Thymus (tissue), 11 donors: ENCODE data around the gene COX18. TPM values are rescaled to one million over a fixed set of nuclear protein-coding genes. Genes with fewer than 3 reads are reported as not detected.

Experiments
- DNase-seq, 9 donors: peaks; one replicate each; pipeline ENCODE4 v3.0.0-alpha.2; 2013; ENCODE audit warnings: low spot score in 9 of 9, low read depth in 6 of 9, missing footprints in 1 of 9
- H3K27ac ChIP-seq, 2 donors: one replicate each; pipeline ENCODE4 v1.5.1; 2013; ENCODE audit warnings: control low read depth in 1 of 2, low read depth in 1 of 2, low read length in 1 of 2, mild to moderate bottlenecking in 1 of 2, moderate library complexity in 1 of 2
- H3K27me3 ChIP-seq, 2 donors: one replicate each; pipeline ENCODE4 v1.5.1; 2013; ENCODE audit warnings: low read length in 1 of 2; ENCODE audit not compliant: control insufficient read depth in 2 of 2, insufficient read depth in 1 of 2
- H3K36me3 ChIP-seq, 2 donors: one replicate each; pipeline ENCODE4 v1.5.1; 2013; ENCODE audit warnings: low read length in 1 of 2, mild to moderate bottlenecking in 1 of 2, moderate library complexity in 1 of 2; ENCODE audit not compliant: control insufficient read depth in 2 of 2, insufficient read depth in 2 of 2
- H3K4me1 ChIP-seq, 2 donors: one replicate each; pipeline ENCODE4 v1.5.1; 2013; ENCODE audit warnings: low read length in 2 of 2; ENCODE audit not compliant: control insufficient read depth in 2 of 2, insufficient read depth in 2 of 2
- H3K4me3 ChIP-seq, 2 donors: one replicate each; pipeline ENCODE4 v1.5.1; 2013; ENCODE audit warnings: low read length in 2 of 2, control low read depth in 1 of 2, mild to moderate bottlenecking in 1 of 2
- H3K9me3 ChIP-seq, 2 donors: one replicate each; pipeline ENCODE4 v1.5.1; 2013; ENCODE audit warnings: low read length in 1 of 2, mild to moderate bottlenecking in 1 of 2; ENCODE audit not compliant: control insufficient read depth in 2 of 2, insufficient read depth in 1 of 2
- WGBS: extraction: QIAGEN DNeasy Blood & Tissue Kit; methylation state at CpG from one replicate; pipeline ENCODE4 v1.1.7; 2013; 5-methylcytosine and 5-hydroxymethylcytosine counted together
- polyA plus RNA-seq: library from polyadenylated mRNA; stranded (reverse); fragments of 200-250 nt; gene quantifications from one replicate; pipeline ENCODE4 v1.2.3, GENCODE V29; 2013
- total RNA-seq: library from RNA; stranded (reverse); fragments of 120-200 nt; gene quantifications from one replicate; pipeline ENCODE4 v1.2.4, GENCODE V29; 2013
- donor health status: healthy.

Gene COX18
- total and polyA plus RNA-seq, 2 donors: 13.2 to 14.5 TPM

DNA sequence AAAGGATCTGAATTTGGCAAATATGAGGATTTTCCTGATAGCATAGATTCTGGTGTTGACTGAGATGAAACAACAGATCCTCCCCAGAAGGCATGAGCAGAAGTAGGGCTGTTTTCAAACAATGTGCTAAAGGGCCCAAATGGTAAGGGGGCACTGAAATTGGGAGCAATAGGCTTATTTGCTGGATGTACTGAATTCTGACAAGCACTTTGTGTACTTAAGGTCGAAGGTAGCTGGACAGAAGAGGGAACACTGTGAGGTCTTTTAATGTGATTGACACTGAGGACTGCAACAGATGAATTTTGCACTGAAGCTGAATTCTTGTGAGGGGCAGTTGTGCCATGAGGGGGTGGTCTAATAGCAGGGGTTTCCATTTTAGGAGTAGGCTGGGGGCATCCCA is 21.2 kb upstream of the COX18 start:
- Histone ChIP-seq H3K27ac (no peak overlapping the region), H3K9me3 (no peaks in the 10 kb centered on the region), H3K27me3 (no peaks in the 10 kb centered on the region), H3K4me1 (peaks cover 0 to 3% of the 10 kb centered on the region in 2 donors), H3K36me3 (peaks cover 24 to 60% of the 10 kb centered on the region in 2 donors), H3K4me3 (no peak overlapping the region)
- WGBS: 98% methylated on average over 1 of the region's 1 CpG
- no peak for DNase-seq

DNA sequence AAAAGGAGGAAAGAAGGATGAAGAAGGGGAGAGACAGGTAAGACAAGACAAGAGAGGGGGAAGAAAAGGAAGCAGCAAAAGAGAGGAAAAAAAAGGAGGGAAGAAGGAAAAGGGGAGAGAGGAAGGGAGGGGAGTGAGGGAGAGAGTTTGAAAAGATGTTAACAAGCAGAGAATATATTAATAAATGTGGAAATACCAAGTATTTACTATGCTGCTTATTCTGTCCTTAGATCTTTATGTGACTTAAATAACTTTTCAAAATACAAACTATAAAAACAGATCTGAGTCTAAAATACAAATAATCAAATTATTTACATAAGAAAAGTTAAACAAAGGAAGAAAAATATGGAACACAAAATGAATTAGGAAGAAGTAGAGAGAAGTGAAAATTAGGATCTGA is 18.4 kb upstream of the COX18 start:
- H3K36me3 ChIP-seq: peaks cover 26 to 60% of the 10 kb centered on the region in 2 donors
- no peaks in the 10 kb centered on the region for H3K9me3 ChIP-seq
- H3K4me3 ChIP-seq: no peak overlapping the region
- no peaks in the 10 kb centered on the region for H3K27me3 ChIP-seq
- no peak for DNase-seq
- peaks cover 0 to 3% of the 10 kb centered on the region in 2 donors for H3K4me1 ChIP-seq
- H3K27ac ChIP-seq: no peak overlapping the region

GRCh38 chr4:73086095-73086868 is 16.8 kb upstream of the COX18 start:
- Histone ChIP-seq H3K4me3 (no peak overlapping the region), H3K27me3 (no peaks in the 10 kb centered on the region), H3K36me3 (peaks cover 24 to 60% of the 10 kb centered on the region in 2 donors), H3K27ac (no peak overlapping the region), H3K9me3 (no peaks in the 10 kb centered on the region), H3K4me1 (peaks cover 0 to 3% of the 10 kb centered on the region in 2 donors)
- no peak for DNase-seq
- WGBS: 34% methylated on average over 6 of the region's 6 CpGs

DNA sequence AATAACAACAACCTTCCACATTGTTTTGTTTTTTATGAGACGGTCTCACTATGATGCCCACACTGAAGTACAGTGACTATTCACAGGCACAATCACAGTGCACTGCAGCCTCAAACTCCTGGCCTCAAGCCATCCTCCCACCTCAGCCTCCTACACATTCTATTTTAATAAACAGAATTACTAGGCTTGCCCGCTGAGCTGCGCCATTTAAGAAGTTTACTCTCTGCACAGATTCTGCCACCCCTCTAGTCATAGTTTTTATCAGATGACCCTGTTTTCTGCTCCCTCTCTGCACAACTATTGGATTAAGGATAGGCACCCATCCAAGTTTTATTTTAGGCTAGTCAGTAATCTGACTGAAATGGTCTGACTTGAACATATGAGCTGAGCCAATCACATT is 11.3 kb upstream of the COX18 start:
- Histone ChIP-seq H3K27ac (no peak overlapping the region), H3K27me3 (no peaks in the 10 kb centered on the region), H3K4me3 (no peak overlapping the region), H3K36me3 (peaks cover 22 to 68% of the 10 kb centered on the region in 2 donors), H3K9me3 (no peaks in the 10 kb centered on the region), H3K4me1 (no peaks in the 10 kb centered on the region)
- WGBS: 98% methylated on average over 3 of the region's 3 CpGs
- no peak for DNase-seq

DNA sequence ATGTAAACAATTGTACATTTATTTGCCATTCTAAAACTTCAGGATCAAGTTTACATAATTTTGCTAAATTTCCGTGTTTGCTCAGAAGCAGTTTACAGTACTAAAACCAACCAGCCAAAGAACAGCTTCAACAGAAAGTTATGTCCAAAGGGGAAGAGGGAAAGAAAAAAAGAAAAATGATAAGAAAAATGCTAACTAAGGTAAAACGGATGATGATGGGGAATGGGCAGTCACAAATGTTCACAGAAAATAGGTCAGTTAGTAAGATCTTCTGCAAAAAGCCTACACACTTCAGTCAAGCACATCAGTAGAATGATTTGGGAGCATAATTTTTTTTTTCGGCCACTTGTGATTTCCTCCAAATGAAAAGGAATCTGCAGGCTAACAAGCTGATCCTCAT is 6.3 kb upstream of the COX18 start:
- no peak overlapping the region for H3K27ac ChIP-seq
- no peak for DNase-seq
- no peaks in the 10 kb centered on the region for H3K27me3 ChIP-seq
- no peak overlapping the region for H3K4me3 ChIP-seq
- no peaks in the 10 kb centered on the region for H3K9me3 ChIP-seq
- H3K4me1 ChIP-seq: no peaks in the 10 kb centered on the region
- peaks cover 11 to 37% of the 10 kb centered on the region in 2 donors for H3K36me3 ChIP-seq
- 96% methylated on average over 3 of the region's 3 CpGs for WGBS

DNA sequence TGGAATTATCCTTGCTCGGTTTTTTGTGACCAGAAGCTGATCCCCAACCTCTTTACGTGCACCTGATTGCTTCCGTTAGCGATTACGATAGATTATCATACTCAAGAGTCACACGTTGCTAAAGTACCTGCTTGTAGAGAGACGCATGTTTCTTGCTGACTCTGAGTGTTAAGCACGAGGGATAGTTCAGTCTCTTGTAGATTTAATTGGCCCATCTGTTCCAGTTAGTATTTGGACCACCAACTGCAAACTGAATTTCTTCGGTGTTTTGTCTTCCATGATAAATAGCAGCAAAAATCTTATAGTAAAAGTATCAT is 516 bp upstream of the COX18 start:
- peaks cover 4 to 12% of the 10 kb centered on the region in 2 donors for H3K36me3 ChIP-seq
- no peak for DNase-seq
- H3K4me3 ChIP-seq: peak overlapping the region; percentile 71 to 93
- peak overlapping the region; percentile 100 for H3K27ac ChIP-seq
- no peaks in the 10 kb centered on the region for H3K9me3 ChIP-seq
- H3K27me3 ChIP-seq: no peaks in the 10 kb centered on the region
- whole genome bisulfite sequencing: 9% methylated on average over 9 of the region's 9 CpGs
- H3K4me1 ChIP-seq: peaks cover 5 to 14% of the 10 kb centered on the region in 2 donors

GRCh38 chr4:73068491-73069337 is 802 bp downstream of the COX18 start:
- Histone ChIP-seq H3K36me3 (peaks cover 4 to 17% of the 10 kb centered on the region in 2 donors), H3K4me3 (peak overlapping the region; percentile 71 to 93), H3K4me1 (peaks cover 5 to 14% of the 10 kb centered on the region in 2 donors), H3K27ac (peak overlapping the region; percentile 100), H3K9me3 (no peaks in the 10 kb centered on the region), H3K27me3 (no peaks in the 10 kb centered on the region)
- peak; percentile 39 to 84 (median 60) for DNase-seq
- WGBS: under 1% methylated on average over 27 of the region's 27 CpGs

DNA sequence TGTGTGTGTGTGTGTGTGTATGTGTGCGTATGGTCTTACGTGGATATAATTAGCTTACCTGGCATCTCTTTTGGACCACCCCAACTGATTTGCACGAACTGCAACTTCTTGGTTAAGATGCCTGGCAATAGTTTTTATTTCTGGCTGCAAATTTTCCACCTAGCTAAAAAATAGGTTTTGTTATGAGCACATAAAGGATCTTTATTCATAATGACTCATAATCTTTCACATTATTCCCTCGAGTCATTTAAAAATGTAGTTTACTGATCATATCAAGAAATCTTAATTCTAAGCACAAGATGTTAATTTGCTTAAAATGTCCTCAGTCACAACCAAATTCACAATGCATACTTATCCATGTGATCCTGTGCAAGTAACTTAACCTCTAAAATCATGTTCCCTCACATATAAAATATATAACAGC is 1.5 kb downstream of the COX18 start:
- Histone ChIP-seq H3K27me3 (no peaks in the 10 kb centered on the region), H3K4me1 (peaks cover 5 to 14% of the 10 kb centered on the region in 2 donors), H3K9me3 (no peaks in the 10 kb centered on the region), H3K27ac (peak overlapping the region; percentile 100), H3K36me3 (peaks cover 10 to 20% of the 10 kb centered on the region in 2 donors), H3K4me3 (peak overlapping the region; percentile 71 to 93)
- WGBS: 58% methylated on average over 4 of the region's 4 CpGs
- DNase-seq: peak in 3 of 9 donors; percentile 6 to 37 (median 8)

GRCh38 chr4:73066928-73067327 is 2.6 kb downstream of the COX18 start:
- WGBS: 94% methylated on average over 2 of the region's 2 CpGs
- no peak overlapping the region for H3K4me3 ChIP-seq
- no peak overlapping the region for H3K27ac ChIP-seq

More at GRCh38 chr4:73066928-73067327, 2.6 kb downstream of the COX18 start:
- Histone ChIP-seq H3K27me3 (no peaks in the 10 kb centered on the region), H3K4me1 (peaks cover 5 to 14% of the 10 kb centered on the region in 2 donors), H3K9me3 (no peaks in the 10 kb centered on the region), H3K36me3 (peaks cover 10 to 16% of the 10 kb centered on the region in 2 donors)
- DNase-seq: peak in 2 of 9 donors; percentile 11 to 21
